ENCODE data around the gene ABCC11.

ABCC11 gene

GRCh38 chr16:48203974-48204824, 43.1 kb downstream of the ABCC11 start:
- no peak for TF ChIP-seq FOXA1 (IDR thresholded peaks at IDR 0.05)
- no peak for TF ChIP-seq L3MBTL2 (conservative IDR thresholded peaks at IDR 0.05)
- no peak for TF ChIP-seq TARDBP (IDR thresholded peaks at IDR 0.05)
- TF ChIP-seq FOXM1 (IDR thresholded peaks at IDR 0.05; ENCODE audit: borderline replicate concordance): no peak
- no peak for TF ChIP-seq SP1 (IDR thresholded peaks at IDR 0.05)
- TF ChIP-seq NFRKB (IDR thresholded peaks at IDR 0.05): no peak
- TF ChIP-seq LEF1 (IDR thresholded peaks at IDR 0.05; ENCODE audit: borderline replicate concordance): no peak
- no peak for TF ChIP-seq FOXK2 (IDR thresholded peaks at IDR 0.05)
- TF ChIP-seq BHLHE40 (IDR thresholded peaks at IDR 0.05; ENCODE audit: borderline replicate concordance): no peak
- ChIA-PET POLR2A (no interaction called here), CTCF (no interaction called here)
- no peak for DNase-seq (ENCODE audit: extremely low spot score)

- ChIA-PET POLR2A (no interaction called here), CTCF (no interaction called here)
- no peak for DNase-seq (ENCODE audit: extremely low spot score)
- TF ChIP-seq ARNT (IDR thresholded peaks at IDR 0.05) (no peak), FOXK2 (IDR thresholded peaks at IDR 0.05) (no peak), ELF4 (IDR thresholded peaks at IDR 0.05) (no peak), FOXA1 (IDR thresholded peaks at IDR 0.05) (no peak), ZNF384 (IDR thresholded peaks at IDR 0.05) (no peak), HDGF (IDR thresholded peaks at IDR 0.05; ENCODE audit: borderline replicate concordance) (no peak), BHLHE40 (IDR thresholded peaks at IDR 0.05; ENCODE audit: borderline replicate concordance) (no peak), NFRKB (IDR thresholded peaks at IDR 0.05) (no peak), SP1 (IDR thresholded peaks at IDR 0.05) (no peak), FOXM1 (IDR thresholded peaks at IDR 0.05; ENCODE audit: borderline replicate concordance) (no peak), L3MBTL2 (conservative IDR thresholded peaks at IDR 0.05) (no peak), CTBP1 (IDR thresholded peaks at IDR 0.05; ENCODE audit: borderline replicate concordance) (no peak)
Observed at GRCh38 chr16:48201515-48202201, 45.7 kb downstream of the ABCC11 start.

- POLR2A ChIA-PET: no interaction called here
- CTCF ChIA-PET: no interaction called here
- TF ChIP-seq LEF1 (IDR thresholded peaks at IDR 0.05; ENCODE audit: borderline replicate concordance) (no peak), ELF4 (IDR thresholded peaks at IDR 0.05) (no peak), TARDBP (IDR thresholded peaks at IDR 0.05) (no peak), FOXK2 (IDR thresholded peaks at IDR 0.05) (no peak), CTBP1 (IDR thresholded peaks at IDR 0.05; ENCODE audit: borderline replicate concordance) (no peak)
- DNase-seq (ENCODE audit: extremely low spot score): no peak
Observed at GRCh38 chr16:48197294-48197693, 50.0 kb downstream of the ABCC11 start.

- no peak for DNase-seq (ENCODE audit: extremely low spot score)
- ChIA-PET CTCF (no interaction called here), POLR2A (no interaction called here)
- TF ChIP-seq ARNT (IDR thresholded peaks at IDR 0.05) (no peak), BHLHE40 (IDR thresholded peaks at IDR 0.05; ENCODE audit: borderline replicate concordance) (no peak), HDGF (IDR thresholded peaks at IDR 0.05; ENCODE audit: borderline replicate concordance) (no peak), FOXA1 (IDR thresholded peaks at IDR 0.05) (no peak), CTBP1 (IDR thresholded peaks at IDR 0.05; ENCODE audit: borderline replicate concordance) (no peak), SUZ12 (IDR thresholded peaks at IDR 0.05) (no peak), NFRKB (IDR thresholded peaks at IDR 0.05) (no peak), TARDBP (IDR thresholded peaks at IDR 0.05) (no peak), ZNF384 (IDR thresholded peaks at IDR 0.05) (no peak), ELF4 (IDR thresholded peaks at IDR 0.05) (no peak), FOXK2 (IDR thresholded peaks at IDR 0.05) (no peak), FOXM1 (IDR thresholded peaks at IDR 0.05; ENCODE audit: borderline replicate concordance) (no peak)
Observed at GRCh38 chr16:48194828-48195556, 52.3 kb downstream of the ABCC11 start.

- ChIA-PET CTCF (no interaction called here), POLR2A (no interaction called here)
- DNase-seq (ENCODE audit: extremely low spot score): no peak
- TF ChIP-seq FOXM1 (IDR thresholded peaks at IDR 0.05; ENCODE audit: borderline replicate concordance) (no peak), TARDBP (IDR thresholded peaks at IDR 0.05) (no peak), SP1 (IDR thresholded peaks at IDR 0.05) (no peak), LEF1 (IDR thresholded peaks at IDR 0.05; ENCODE audit: borderline replicate concordance) (no peak), ELF4 (IDR thresholded peaks at IDR 0.05) (no peak), ARNT (IDR thresholded peaks at IDR 0.05) (no peak), PKNOX1 (IDR thresholded peaks at IDR 0.05) (no peak), NFRKB (IDR thresholded peaks at IDR 0.05) (no peak)
Observed at GRCh38 chr16:48193846-48194245, 53.5 kb downstream of the ABCC11 start.

- TF ChIP-seq FOXK2 (IDR thresholded peaks at IDR 0.05) (no peak), TARDBP (IDR thresholded peaks at IDR 0.05) (no peak), ARNT (IDR thresholded peaks at IDR 0.05) (no peak), CTBP1 (IDR thresholded peaks at IDR 0.05; ENCODE audit: borderline replicate concordance) (no peak), BHLHE40 (IDR thresholded peaks at IDR 0.05; ENCODE audit: borderline replicate concordance) (no peak), PKNOX1 (IDR thresholded peaks at IDR 0.05) (no peak), LEF1 (IDR thresholded peaks at IDR 0.05; ENCODE audit: borderline replicate concordance) (no peak), L3MBTL2 (conservative IDR thresholded peaks at IDR 0.05) (no peak), ZNF384 (IDR thresholded peaks at IDR 0.05) (no peak), HDGF (IDR thresholded peaks at IDR 0.05; ENCODE audit: borderline replicate concordance) (no peak), FOXM1 (IDR thresholded peaks at IDR 0.05; ENCODE audit: borderline replicate concordance) (no peak)
- CTCF ChIA-PET: no interaction called here
- no peak for DNase-seq (ENCODE audit: extremely low spot score)
- POLR2A ChIA-PET: no interaction called here
Observed at GRCh38 chr16:48188449-48189102, 58.8 kb downstream of the ABCC11 start.
